HepG2 (cell line): ENCODE results near the gene TUBGCP6. TPM values are rescaled to one million over a fixed set of nuclear protein-coding genes. Genes with fewer than 3 reads are reported as not detected.

ENCODE experiments used
- AGO2 ChIP-seq: fragments of 200-400 bp; formaldehyde crosslinking; optimal IDR thresholded peaks from 2 replicates; pipeline ENCODE3; 2017; ENCODE audit warnings: mild to moderate bottlenecking, low read depth, low read length, moderate library complexity
- FOXA1 ChIP-seq, 2 experiments: fragments of 450-650 bp in 1 of 2; sonication (generic) in 1 of 2; formaldehyde crosslinking in 1 of 2; IDR thresholded peaks; 2 replicates each; pipeline versions ENCODE4 v1.4.0 to v1.6.1; 2016 to 2020; ENCODE audit warnings: missing genetic modification reagents in 1 of 2
- HOXA7 ChIP-seq: sonication (generic); formaldehyde crosslinking; IDR thresholded peaks from 2 replicates; pipeline ENCODE4 v1.8.1; 2022; ENCODE audit warnings: mild to moderate bottlenecking, missing genetic modification reagents, moderate library complexity
- NFRKB ChIP-seq: fragments of 450-650 bp; IDR thresholded peaks from 2 replicates; pipeline ENCODE4 v1.6.1; 2017
- RBFOX2 ChIP-seq: fragments of 200-400 bp; formaldehyde crosslinking; IDR thresholded peaks from 2 replicates; pipeline ENCODE4 v1.6.1; 2017; ENCODE audit warnings: low read depth, mild to moderate bottlenecking, low read length
- WIZ ChIP-seq: sonication (generic); formaldehyde crosslinking; IDR thresholded peaks from 2 replicates; pipeline ENCODE4 v1.5.1; 2020; ENCODE audit warnings: mild to moderate bottlenecking, missing genetic modification reagents
- ZBTB14 ChIP-seq: sonication (generic); formaldehyde crosslinking; IDR thresholded peaks from 2 replicates; pipeline ENCODE4 v1.4.0; 2020; ENCODE audit warnings: missing genetic modification reagents
- ZBTB20 ChIP-seq: sonication (generic); formaldehyde crosslinking; IDR thresholded peaks from 2 replicates; pipeline ENCODE4 v1.8.1; 2023; ENCODE audit warnings: missing genetic modification reagents, low read depth, mild to moderate bottlenecking, borderline replicate concordance
- ZFYVE20 ChIP-seq: sonication (generic); formaldehyde crosslinking; IDR thresholded peaks from 2 replicates; pipeline ENCODE4 v1.8.0; 2023; ENCODE audit warnings: low read depth, mild to moderate bottlenecking, moderate library complexity, missing genetic modification reagents, borderline replicate concordance
- ZNF512 ChIP-seq: sonication (generic); formaldehyde crosslinking; IDR thresholded peaks from 2 replicates; pipeline ENCODE4 v1.4.0; 2020; ENCODE audit warnings: mild to moderate bottlenecking, missing genetic modification reagents
- polyA plus RNA-seq, 8 experiments: library from polyadenylated mRNA; depleted of rRNA in 3 of 8; stranded (reverse) in 7 of 8; unstranded in 1 of 8; fragments of >200 nt; fragmentation: Illumina TruSeq in 4 of 8; extraction: Trizol in 4 of 8; gene quantifications; 2 replicates each; pipeline versions ENCODE4 v1.2.1 to v1.2.3, GENCODE V29; 2011 to 2016; ENCODE audit warnings: low read depth in 4 of 8, missing spikeins in 1 of 8, mixed read lengths in 1 of 8; ENCODE audit not compliant: insufficient read depth in 1 of 8
- total RNA-seq, 5 experiments: library from RNA; depleted of rRNA; stranded (reverse); fragments of >200 nt; fragmentation: Illumina TruSeq; extraction: Trizol; gene quantifications; 2 replicates each; pipeline ENCODE4 v1.2.3, GENCODE V29; 2016; ENCODE audit warnings: low read depth in 1 of 5
- TF ChIP-seq, protein P1 (sequence below): sonication (generic); formaldehyde crosslinking; IDR thresholded peaks from 2 replicates; pipeline ENCODE4 v1.5.0; 2020; ENCODE audit warnings: mild to moderate bottlenecking, missing genetic modification reagents, borderline replicate concordance
- TF ChIP-seq, protein P2 (sequence below): IDR thresholded peaks from 2 replicates; pipeline ENCODE4 v1.6.1; 2018; ENCODE audit warnings: missing genetic modification reagents, mild to moderate bottlenecking, missing compliant biosample characterization
- TF ChIP-seq, protein P3 (sequence below): sonication (generic); formaldehyde crosslinking; conservative IDR thresholded peaks from 2 replicates; pipeline ENCODE4 v1.8.1; 2023; ENCODE audit warnings: missing genetic modification reagents

TUBGCP6 gene
- total and polyA plus RNA-seq, 2 of the 13 experiments (the other 11 are each of a cell fraction or from before 2014, with no cell fraction given), result 14.6 to 15.7 TPM

DNA sequence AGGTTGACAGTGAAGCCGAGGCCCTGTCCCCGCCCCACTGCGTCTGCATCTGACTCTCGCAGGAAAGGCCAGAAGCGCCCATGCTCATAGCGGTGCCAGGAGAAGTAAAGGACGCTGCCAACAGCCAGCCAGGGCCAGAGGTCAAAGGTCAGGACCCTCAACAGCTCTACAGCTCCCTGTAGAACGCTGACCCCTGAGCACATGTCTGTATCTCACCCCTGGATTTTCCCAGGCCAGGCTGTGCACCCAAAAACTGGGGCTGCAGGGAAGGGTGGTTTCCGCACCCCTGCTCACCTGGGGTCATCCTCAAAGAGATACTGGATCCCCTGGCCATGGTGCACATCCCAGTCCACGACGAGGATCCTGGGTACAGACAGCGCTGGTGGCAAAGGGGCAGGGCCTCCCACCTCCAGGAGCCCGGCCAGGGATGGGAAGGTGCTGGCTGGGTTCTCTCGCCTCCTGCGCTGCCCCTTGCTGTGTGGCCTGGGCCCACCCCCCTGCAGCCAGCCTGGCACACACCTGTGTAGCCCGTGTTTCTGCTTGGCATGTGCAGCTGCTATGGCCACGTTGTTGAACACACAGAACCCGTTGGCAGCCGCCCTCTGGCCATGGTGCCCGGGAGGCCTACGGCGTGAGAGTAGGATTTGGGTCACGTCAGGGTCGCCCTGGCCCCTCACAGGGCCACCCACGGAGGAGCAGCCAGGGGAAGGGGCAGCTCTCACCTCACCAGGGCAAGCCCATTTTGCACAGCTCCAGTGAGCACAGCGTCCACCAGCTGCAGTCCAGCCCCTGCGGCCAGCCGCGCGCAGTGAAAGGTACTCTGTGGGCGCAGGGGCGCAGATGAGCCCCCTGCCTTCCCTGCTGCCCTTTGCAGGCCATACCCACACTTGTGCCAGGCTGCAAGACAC lies 4.8 kb upstream of the TUBGCP6 start (continued):
- TF ChIP-seq ZBTB14 (no peak), ZNF512 (no peak), ZBTB20 (no peak), RBFOX2 (peak; percentile 57), FOXA1 (IDR thresholded peaks at IDR 0.05) (no peak), FOXA1 (CRISPR knock-in tag; IDR thresholded peaks at IDR 0.05) (no peak), AGO2 (peak; percentile 83), ZFYVE20 (CRISPR knock-in tag) (no peak), NFRKB (no peak), WIZ (CRISPR knock-in tag) (no peak), HOXA7 (CRISPR knock-in tag) (no peak)
- TF ChIP-seq, protein P1, sequence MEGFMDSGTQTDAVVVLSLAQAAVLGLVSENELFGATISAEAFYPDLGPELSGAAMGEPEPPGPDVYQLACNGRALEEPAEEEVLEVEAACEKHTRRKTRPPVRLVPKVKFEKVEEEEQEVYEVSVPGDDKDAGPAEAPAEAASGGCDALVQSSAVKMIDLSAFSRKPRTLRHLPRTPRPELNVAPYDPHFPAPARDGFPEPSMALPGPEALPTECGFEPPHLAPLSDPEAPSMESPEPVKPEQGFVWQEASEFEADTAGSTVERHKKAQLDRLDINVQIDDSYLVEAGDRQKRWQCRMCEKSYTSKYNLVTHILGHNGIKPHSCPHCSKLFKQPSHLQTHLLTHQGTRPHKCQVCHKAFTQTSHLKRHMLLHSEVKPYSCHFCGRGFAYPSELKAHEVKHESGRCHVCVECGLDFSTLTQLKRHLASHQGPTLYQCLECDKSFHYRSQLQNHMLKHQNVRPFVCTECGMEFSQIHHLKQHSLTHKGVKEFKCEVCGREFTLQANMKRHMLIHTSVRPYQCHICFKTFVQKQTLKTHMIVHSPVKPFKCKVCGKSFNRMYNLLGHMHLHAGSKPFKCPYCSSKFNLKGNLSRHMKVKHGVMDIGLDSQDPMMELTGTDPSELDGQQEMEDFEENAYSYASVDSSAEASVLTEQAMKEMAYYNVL (CRISPR knock-in tag), result 0 out of 2 replicates have a peak, but pooled peaks have one; percentile 2
- TF ChIP-seq, protein P2, sequence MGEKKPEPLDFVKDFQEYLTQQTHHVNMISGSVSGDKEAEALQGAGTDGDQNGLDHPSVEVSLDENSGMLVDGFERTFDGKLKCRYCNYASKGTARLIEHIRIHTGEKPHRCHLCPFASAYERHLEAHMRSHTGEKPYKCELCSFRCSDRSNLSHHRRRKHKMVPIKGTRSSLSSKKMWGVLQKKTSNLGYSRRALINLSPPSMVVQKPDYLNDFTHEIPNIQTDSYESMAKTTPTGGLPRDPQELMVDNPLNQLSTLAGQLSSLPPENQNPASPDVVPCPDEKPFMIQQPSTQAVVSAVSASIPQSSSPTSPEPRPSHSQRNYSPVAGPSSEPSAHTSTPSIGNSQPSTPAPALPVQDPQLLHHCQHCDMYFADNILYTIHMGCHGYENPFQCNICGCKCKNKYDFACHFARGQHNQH, result no peak
- TF ChIP-seq, protein P3, sequence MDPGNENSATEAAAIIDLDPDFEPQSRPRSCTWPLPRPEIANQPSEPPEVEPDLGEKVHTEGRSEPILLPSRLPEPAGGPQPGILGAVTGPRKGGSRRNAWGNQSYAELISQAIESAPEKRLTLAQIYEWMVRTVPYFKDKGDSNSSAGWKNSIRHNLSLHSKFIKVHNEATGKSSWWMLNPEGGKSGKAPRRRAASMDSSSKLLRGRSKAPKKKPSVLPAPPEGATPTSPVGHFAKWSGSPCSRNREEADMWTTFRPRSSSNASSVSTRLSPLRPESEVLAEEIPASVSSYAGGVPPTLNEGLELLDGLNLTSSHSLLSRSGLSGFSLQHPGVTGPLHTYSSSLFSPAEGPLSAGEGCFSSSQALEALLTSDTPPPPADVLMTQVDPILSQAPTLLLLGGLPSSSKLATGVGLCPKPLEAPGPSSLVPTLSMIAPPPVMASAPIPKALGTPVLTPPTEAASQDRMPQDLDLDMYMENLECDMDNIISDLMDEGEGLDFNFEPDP (CRISPR knock-in tag), result 0 out of 2 replicates have a peak, but pooled peaks have one; percentile 74
